HL-60/S4 treated with phorbol 12-myristate 13-acetate at 8.2 ng/mL for 4 days and 3 days (cell line): Measurements from ENCODE around the gene GMCL1.

Experiments
- in situ Hi-C: fragments of 300-500 bp; cut with MboI; formaldehyde crosslinking; loops from 2 replicates; pipeline ENCODE4 v1.15.0; 2022; ENCODE audit warnings: low sequenced_read_pairs

GMCL1 gene

GRCh38 chr2:69829256-69830044 lies at the start of gene GMCL1:
TSS of gene GMCL1 (plus strand) at chr2:69829660. CDS start at chr2:69829893, 233 bp downstream.
- in situ Hi-C loops, result no loop called here

- in situ Hi-C loops, result no loop called here
These were observed 48.5 kb upstream of the GMCL1 start for GRCh38 chr2:69780921-69781320.

- in situ Hi-C loops, result no loop called here
These were observed 47.9 kb upstream of the GMCL1 start for GRCh38 chr2:69781321-69782248.

GRCh38 chr2:69784228-69784627 lies 45.2 kb upstream of the GMCL1 start:
- in situ Hi-C loops, result no loop called here

DNA sequence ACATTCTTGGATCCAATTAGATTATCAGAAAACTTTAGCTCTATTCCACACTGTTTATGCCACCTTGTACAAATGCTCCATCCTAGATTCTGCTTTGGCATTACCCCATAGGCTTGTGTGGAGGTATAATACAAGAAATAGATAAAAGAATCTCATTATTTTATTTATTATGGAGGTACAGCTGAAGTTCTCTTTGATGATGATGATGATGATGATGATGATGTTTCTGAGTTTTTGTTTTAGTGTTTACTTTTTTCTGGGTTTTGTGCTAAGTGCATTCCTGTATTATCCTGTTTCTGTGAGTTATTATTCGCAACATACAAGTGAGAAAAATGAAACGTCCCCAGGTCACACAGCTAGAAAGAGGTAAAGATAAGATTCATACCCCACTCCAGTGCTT lies 44.1 kb upstream of the GMCL1 start:
- in situ Hi-C loops, result no loop called here

DNA sequence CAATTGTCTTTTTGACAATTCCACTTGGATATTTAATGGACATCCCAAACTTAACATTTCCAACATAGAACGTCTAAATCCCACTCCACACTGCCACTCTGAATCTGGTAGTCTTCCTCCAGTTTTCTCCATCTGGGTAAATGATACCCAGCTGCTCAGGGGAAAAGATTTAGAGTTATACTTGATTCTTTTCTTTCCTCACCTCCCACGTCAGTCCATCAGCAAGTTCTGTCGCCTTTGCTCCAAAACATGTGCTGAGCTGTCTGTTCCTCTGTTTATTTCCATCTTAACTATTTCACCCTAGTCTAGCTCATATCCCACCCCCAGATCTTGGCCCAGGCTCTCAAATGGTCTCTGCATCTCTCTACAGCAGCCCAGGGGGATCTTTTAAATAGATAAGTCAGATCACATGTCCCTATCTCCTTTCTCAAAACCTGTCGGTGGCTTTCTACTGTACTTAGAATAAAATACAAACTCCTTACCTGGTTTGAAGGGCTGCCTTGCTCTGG lies 43.4 kb upstream of the GMCL1 start:
- in situ Hi-C loops, result no loop called here

DNA sequence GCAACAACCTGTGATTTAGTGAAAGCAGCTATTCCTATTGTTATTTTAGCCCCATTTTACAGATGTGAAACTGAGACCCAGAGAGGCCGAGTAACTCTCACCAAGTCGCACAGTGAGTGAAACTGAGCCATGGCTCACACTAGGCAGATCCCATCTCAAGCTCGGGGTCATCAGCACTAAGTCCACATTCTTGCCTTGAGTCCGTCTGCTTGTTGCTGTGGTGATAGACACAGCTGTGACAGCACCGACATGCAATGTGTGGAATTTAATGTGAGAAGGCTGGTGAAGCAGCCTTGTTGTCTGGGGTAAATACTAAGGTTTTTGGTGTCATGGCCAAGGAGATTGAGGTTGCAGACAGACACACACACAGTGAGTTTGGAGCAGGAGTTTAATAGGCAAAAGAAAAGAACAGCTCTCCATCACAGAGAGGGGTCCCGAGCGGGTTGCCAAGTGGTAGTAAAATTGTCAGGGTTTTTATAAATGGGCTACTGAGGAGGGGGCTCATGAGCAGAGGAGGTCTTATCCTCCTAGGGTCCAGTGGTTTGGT lies 40.2 kb upstream of the GMCL1 start:
- in situ Hi-C loops, result no loop called here

DNA sequence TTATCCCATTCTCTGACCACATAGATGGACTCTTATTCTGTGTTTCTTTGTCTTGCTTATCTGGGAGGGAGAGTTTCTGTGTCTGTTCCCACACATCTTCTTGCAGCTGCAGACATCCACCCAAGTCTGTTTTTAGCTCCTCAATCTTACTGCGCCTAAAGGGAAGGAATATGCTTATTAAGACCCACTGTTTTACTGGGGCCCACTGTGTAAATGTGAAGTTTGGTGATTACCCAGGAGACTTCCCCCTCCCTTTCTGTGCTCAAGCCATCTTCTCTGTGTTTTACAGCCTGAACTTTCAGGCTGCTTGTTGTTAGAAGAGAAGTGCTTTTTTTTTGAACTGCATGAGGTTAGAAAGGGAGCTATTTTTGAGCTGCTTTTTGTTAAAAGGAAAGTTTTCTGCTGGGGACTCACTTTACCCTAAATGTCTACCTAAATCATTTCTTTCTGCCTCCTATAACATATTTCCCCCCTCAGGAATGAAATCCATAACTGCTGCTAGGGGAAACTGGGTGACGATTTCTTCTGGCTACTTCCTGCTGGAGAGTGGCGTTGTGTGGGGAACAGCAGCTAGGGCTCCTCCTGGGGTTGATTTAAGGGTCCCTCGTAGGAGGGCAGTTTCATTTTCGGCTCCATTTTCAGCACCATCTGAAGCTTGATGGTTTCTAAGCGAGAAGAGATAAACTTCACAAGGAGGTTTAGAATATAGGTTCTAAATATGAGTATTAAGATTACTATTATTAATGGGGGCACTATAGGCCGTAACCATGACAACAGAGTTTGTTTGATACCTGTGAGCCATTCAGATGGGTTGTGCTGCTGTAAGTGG lies 39.5 kb upstream of the GMCL1 start:
- in situ Hi-C loops, result no loop called here

DNA sequence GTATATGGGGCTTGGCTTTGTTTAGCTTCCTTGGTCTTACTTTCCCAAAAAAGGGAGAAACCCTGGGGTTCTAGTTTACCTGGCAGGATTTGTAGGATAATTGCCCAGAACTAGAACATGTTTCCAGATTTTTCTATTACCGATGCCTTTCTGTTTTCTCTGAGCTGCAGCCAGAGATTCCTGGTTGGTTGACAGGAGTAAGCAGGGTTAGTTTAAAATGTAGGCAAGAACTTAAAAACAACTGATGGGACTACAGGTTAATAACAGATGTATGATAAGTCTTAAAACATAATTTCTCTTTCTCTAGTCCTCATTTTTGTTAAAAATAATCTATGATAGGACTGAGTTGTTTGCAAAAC lies 38.9 kb upstream of the GMCL1 start:
- in situ Hi-C loops, result no loop called here

- in situ Hi-C loops, result no loop called here
These were observed 38.4 kb upstream of the GMCL1 start for GRCh38 chr2:69791045-69791444.

GRCh38 chr2:69796174-69796573 lies 33.3 kb upstream of the GMCL1 start:
- in situ Hi-C loops, result no loop called here

DNA sequence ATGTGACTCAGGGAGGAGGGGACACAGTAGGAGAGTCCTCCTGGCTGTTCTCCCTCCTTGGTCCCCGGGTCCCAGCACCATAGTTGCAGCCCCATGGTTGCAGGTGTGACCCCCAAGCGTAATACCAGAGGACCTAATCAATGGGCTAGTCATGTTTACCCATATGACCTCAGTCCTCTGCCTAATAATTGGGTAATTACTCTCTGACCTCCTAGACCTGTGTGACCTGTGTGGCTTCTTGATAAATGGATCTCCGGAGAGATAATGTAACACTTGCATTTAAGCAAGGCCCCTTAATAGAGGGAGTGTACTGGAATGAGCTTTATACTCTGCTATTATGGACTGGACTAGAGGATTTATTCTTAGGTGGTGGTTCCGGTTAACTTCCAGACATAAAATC lies 32.2 kb upstream of the GMCL1 start:
- in situ Hi-C loops, result no loop called here

DNA sequence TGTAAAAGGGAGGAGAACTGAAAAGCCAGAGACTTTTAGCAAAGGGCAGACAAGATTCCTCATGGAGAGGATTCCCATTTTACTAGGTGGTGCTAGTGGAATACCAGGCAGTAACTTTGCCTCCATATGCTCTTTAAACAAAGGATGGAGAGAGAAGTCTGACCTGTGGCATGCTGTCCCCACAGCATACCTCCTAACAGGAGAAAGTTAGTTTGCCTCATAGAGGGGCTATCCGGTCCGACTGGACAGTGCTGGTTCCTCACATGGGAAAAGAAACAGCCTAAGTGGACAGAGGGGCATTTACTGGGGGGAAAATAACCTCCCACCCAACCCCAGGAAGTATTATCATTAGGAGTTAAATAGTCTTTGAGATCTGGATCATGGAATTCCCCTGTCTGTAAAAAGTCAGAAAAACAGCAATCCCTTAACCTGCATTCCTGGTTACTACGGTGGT lies 31.6 kb upstream of the GMCL1 start:
- in situ Hi-C loops, result no loop called here

DNA sequence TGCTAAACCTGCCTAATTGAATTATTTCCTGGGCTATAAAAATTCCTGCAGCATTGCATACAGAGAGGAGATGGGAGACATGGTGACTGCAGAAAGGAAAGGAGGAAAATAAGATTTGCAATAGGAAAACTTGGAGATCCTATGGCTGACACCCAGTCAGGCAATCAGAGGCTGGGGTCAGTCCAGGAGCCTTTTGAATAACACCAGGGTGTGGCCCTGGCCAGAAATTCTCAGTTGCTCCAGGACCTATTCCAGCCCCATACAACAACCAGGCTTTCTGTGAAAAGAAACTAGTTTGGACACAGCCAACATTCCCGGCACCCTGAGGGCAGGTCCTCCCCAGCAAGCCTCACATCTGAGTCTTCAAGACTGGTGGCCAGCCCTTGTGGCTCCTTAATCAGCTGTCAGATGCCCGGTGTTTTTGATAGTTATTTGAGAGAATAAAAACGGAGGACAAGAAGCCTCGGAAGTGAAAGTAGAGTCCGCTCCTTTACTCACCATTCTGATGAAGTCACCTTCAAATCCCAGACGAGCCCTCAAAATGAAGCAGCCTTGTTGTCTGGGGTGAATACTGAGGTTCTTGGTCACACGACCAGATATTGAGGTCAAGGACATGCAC lies 31.1 kb upstream of the GMCL1 start:
- in situ Hi-C loops, result no loop called here

DNA sequence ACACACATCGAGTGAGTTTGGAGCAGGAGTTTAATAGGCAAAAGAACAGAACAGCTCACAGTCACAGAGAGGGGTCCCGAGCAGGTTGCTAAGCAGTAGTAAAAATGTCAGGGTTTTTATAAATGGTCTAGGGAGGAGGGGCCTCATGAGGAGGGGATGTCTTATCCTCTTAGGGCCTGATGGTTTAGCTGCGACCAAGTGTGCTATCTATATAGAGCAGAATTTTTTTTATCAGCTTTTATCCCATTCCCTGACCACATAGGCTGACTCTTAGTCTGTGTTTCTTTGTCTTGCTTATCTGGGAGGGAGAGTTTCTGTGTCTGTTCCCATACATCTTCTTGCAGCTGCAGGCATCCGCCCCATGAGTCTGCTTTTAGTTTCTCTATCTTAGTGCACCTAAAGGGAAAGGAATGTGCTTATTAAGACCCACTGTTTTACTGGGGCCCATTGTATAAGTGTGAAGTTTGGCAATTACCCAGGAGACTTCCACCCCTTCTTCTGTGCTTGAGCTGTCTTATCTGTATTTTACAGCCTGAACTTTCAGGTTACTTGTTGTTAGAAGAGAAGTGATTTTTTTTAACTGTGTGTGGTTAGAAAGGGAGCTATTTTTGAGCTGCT lies 30.4 kb upstream of the GMCL1 start:
- in situ Hi-C loops, result no loop called here

DNA sequence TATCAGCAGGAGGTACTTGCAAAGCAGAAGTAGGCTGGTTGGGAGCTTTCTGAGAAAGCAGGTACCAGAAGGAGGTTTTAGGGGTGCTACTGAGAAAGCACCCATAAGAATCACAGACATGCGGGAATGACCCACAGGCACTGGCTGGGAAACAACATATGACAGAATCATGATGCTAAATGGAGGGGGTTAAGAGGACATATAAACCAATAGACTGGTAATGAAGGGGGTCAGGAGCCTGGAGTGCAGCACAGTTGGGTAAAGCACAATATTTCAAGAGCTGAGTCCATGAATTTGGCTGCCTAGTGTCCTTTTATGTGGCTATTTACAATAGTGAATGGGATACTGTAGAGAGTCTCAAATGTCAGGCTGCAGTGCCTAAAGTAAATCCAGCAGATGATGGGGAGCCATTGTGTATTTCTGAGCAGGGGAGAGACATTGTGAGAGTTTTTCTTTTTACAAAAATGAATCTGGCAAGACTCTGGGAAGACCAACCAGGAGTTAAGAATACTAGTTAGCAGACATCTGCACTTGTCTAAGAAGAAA lies 27.6 kb upstream of the GMCL1 start:
- in situ Hi-C loops, result loop anchor here (25.0 kb wide), 1 partner anchor 240 kb away; no protein-coding TSS in a partner anchor

DNA sequence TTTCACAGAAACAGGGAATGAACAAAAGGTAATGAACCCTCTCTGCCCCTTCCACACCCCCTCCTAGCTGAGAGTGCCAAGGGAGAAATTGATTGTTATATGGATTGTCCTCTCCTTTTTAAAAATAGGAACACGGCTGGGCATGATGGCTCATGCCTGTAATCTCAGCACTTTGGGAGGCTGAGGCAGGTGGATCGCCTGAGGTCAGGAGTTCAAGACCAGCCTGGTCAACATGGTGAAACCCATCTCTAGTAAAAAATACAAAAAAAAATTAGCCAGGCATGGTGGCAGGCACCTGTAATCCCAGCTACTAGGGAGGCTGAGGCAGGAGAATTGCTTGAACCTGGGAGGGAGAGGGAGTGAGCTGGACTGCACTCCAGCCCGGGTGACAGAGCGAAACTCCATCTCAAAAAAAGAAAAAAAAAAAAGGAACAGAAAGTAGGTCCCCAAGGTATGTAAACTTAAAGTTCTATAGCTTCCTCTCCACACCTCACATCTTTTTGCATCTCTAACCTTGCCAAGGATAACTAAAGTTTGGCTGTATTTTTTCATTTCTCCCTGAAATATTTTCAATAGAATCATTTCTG lies 26.6 kb upstream of the GMCL1 start:
- in situ Hi-C loops, result loop anchor here (25.0 kb wide), 1 partner anchor 241 kb away; no protein-coding TSS in a partner anchor

- in situ Hi-C loops, result loop anchor here (25.0 kb wide), 1 partner anchor 242 kb away; no protein-coding TSS in a partner anchor
These were observed 25.0 kb upstream of the GMCL1 start for GRCh38 chr2:69804416-69804815.

- in situ Hi-C loops, result loop anchor here (25.0 kb wide), 1 partner anchor 244 kb away; no protein-coding TSS in a partner anchor
These were observed 23.6 kb upstream of the GMCL1 start for GRCh38 chr2:69805887-69806286.
